GM13976 (cell line): ENCODE results near the gene MYRIP.
"Not testable (repeated sequence)": the region's sequence is repeated elsewhere in the genome, so short reads cannot be mapped to it uniquely, and the experiment has no call there.

Experiments used
- DNase-seq: peaks from one replicate; pipeline ENCODE4 v3.0.0; 2012; ENCODE audit warnings: low spot score
- CTCF ChIP-seq: IDR thresholded peaks from 2 replicates; pipeline ENCODE4 v1.5.1; 2012; ENCODE audit warnings: borderline replicate concordance, mild to moderate bottlenecking; ENCODE audit not compliant: insufficient read depth; ENCODE audit errors: extremely low read depth, missing control alignments, control extremely low read depth
- in situ Hi-C: fragments of 300-500 bp; cut with MboI; formaldehyde crosslinking; loops from one replicate; pipeline ENCODE4 v1.12.0; 2022; ENCODE audit warnings: low sequenced_read_pairs, mixed read lengths, inconsistent platforms; ENCODE audit not compliant: unreplicated experiment

Gene MYRIP

GRCh38 chr3:40130721-40131120 lies 321.3 kb downstream of the MYRIP start:
- in situ Hi-C loops = no loop called here
- TF ChIP-seq CTCF = no peak
- no peak for DNase-seq

DNA sequence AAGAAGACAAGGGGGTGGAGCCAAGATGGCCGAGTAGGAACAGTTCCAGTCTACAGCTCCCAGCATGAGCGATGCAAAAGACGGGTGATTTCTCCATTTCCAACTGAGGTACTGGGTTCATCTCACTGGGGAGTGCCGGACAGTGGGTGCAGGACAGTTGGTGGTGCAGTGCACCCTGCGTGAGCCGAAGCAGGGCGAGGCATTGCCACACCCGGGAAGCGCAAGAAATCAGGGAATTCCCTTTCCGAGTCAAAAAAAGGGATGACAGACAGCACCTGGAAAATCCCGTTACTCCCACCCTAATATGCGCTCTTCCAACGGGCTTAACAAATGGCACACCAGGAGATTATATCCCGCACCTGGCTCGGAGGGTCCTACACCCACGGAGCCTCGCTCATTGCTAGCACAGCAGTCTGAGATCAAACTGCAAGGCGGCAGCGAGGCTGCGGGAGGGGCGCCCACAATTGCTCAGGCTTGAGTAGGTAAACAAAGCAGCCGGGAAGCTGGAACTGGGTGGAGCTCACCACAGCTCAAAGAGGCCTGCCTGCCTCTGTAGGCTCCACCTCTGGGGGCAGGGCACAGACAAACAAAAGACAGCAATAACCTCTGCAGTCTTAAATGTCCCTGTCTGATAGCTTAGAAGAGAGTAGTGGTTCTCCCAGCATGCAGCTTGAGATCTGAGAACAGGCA lies 324.6 kb downstream of the MYRIP start:
- DNase-seq, in situ Hi-C loops: not testable (repeated sequence)

- in situ Hi-C loops = no loop called here
- DNase-seq = no peak
- TF ChIP-seq CTCF = no peak
Measured at GRCh38 chr3:40137591-40138295, 328.3 kb downstream of the MYRIP start.

- in situ Hi-C loops = no loop called here
- no peak for TF ChIP-seq CTCF
- DNase-seq = no peak
Measured at GRCh38 chr3:40143283-40144090, 334.1 kb downstream of the MYRIP start.

DNA sequence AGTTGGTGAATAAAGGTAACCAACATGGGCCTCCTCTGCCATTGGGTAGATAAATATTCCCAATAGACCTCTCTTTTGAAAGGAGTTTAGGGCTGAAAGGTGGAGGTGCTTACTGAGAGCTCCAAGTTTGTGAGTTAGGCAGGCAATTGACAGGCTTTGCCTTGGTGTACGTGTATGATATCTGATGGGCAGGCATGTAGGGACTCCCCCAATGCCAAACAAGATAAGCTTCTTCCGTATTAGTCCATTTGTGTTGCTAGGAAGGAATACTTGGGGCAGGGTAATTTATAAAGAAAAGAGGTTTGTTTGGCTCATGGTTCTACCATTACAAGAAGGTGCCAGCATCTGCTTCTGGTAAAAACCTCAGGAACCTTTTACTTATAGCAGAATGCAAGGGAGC lies 339.4 kb downstream of the MYRIP start:
- no peak for TF ChIP-seq CTCF
- DNase-seq = no peak
- in situ Hi-C loops = no loop called here

GRCh38 chr3:40152482-40153133 lies 343.2 kb downstream of the MYRIP start:
- no peak for DNase-seq
- in situ Hi-C loops = no loop called here
- TF ChIP-seq CTCF = no peak
